GM19372 (cell line): ENCODE measurements around the gene FIBP.

ENCODE experiments used
- ATAC-seq: cut with Tn5 transposase; IDR thresholded peaks from one replicate; pipeline ENCODE4 v1.9.1; 2021; ENCODE audit warnings: mild to moderate bottlenecking, low read depth, moderate library complexity; ENCODE audit not compliant: unreplicated experiment

The FIBP gene

DNA sequence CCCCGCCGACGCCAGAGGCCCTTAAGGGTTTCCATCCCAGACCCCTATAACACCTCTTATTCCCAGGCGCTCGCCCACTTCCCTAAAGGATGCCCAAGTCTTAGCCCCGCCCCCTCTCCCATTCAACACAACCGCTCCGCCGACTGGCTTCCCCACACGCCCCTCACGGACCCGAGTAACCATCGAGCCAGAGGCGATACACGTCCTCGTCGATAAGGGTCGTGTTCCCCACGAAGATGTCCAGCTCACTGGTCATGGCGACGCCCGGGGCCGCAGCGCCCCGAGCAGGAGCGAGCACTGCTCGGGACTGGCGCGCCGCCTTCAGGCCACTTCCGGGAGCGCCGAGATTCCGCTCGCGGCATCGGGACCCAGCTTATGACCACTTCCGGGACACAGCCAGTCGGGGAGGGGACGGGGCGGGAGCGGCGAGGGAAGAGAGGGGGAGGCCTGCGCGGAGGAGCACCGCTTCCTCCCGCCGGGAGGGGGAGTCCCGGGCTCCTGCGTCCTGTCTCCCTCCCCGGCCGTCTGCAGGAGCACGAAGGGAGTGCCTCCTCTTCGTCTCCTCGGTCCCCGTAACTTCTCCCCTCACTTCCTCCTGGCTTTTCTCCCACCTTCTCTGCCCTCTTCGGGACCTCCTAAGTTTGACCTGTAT is at the start of gene FIBP:
FIBP (minus strand) TSS at position 309 of the 652 bp plus-strand sequence; CDS start at position 256, 53 bp downstream.
- peak; percentile 52 for ATAC-seq

DNA sequence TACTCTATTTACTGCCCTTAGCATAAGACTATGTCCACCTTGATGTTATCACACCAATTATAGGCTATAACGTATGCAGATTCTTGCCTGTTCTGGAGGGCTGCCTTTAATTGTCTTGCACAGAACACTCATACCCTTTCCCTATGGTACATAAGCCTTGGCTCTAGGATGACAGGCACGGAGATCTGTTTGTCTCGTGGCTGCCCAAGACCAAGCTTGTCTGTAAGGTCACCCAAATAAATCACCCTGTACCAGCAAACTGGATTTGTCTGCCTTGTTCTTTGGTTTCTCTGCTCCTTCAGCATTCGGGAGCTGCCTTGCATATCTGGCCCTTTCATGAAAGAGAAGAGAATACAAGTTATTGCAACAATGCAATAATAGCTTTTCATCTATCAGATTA is 49.5 kb upstream of the FIBP start:
- ATAC-seq: no peak

DNA sequence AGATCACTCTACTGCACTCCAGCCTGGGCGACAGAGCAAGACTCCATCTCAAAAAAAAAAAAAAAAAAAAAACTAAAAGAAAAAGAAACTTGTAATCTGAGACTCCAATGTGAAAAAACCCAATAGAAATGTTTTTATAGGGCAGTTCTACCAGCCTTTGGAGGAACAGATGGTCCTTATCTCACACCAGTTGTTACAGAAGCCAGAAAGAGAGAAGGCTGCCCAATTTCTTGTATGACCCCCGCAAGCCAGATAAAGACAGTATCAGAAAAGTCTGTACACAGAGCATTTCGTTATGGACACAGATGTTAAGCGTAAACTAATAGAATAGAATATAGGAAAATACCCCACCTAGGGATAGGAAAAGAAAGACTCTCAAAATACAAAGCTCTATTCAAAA is 45.7 kb upstream of the FIBP start:
- no peak for ATAC-seq

DNA sequence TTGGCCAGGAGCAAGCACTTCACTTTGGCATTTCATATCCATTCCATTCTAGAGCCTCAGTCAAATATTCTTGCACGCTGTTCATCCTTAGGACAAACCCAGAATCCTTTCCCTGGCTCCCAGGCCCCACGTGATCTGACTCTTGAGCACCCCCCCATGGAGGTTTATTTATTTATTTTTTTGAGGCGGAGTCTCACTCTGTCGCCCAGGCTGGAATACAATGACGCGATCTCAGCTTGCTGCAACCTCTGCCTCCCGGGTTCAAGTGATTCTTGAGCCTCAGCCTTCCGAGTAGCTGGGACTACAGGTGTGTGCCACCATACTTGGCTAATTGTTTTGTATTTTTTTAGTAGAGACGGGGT is 44.3 kb upstream of the FIBP start:
- ATAC-seq: no peak

DNA sequence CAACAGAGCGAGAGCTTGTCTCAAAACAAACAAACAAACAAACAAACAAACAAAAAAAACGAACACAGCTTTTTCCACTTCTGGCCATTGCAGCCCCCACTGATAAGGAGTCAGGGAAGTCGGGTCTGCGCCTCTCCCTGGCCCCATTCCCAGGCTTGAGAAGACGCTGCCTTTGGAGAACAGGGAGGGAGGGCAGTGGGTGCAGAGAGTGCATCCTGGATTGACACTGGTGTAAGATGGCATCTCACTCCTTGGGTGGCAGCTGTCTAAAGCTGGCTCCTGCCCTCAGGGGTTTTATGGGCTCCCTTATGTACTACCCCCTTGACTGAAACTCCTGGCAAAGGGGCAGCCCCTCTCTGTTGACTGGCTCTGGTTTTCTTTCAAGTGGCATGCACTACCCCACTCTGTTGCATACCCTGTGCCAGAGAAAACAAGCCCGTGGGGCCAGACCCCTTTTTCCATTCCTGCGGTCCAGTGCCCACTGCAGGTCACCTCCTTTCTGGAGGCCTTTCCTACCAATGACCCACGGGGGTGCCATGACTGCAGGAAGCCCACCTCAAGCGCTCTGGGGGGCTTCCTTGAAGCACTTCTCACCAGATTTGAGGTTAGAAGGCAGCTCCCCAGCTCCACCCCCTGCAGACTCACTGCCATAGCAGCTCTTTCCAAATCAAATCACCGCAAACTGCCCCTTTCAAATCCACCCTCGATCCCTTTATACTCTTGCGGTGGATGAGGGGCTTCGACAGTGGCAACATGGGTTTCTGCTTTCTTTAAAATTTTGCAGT is 43.7 kb upstream of the FIBP start:
- ATAC-seq: no peak

DNA sequence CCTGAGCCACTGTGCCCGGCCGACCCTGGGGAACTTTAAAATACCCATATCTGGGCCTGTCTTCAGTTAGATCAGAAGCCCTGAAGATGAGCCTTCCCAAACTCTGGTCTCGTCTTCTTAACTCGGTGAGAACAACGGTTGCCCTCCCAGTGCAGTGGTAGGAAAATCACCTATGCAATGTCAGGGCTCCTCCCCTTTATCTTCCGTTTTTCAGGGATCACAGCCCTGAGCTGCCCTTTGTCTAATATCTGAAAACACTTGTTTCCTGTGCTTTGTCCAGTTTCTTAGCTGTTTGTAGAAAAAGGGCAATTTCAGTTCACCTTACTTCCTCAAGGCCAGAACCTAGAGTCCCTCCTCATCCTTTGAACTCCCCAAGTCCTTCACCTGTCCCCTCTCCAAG is 40.4 kb upstream of the FIBP start:
- no peak for ATAC-seq

DNA sequence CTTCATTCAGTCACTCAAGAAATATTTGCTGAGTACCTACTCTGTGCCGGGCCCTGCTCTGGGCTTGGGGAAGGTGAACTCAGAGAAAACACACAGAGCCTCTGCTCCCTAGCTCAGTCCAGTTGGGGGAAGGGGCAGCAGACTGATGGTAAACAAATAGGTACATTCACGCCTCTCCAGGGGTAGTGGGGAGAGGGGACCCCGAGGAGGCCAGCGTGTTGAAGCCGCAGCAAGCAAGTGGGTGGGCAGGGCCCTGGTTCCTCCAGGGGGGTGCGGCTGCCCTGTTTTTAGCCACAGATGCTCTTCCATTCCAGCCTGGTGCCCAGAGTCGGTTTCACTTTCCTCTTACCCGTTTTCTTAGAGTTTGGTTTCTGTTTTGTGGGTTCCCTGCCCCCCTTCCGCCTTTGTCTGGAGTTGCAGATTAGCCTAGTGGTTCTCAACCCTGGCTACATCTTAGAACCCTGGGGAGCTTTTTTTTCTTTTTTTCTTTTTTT is 39.7 kb upstream of the FIBP start:
- ATAC-seq: peak; percentile 61

DNA sequence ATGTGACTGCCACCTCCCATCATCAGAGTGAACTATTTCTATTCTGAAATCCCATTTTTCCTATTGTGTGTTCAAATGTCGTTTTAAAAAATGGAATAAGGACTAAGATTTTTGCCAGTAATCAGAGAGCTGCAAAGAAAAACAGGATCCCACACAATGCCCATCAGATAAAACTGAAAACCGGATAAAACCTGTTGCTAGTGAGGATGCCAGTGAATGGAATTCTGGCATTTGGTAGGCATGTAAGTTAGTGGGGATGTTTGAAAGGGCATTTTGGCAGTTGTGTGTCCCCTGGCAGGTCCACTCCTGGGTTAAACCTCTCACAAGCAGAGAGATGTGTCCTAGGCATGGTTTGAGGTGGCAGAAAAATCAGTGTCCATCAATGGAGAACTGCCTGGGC is 37.1 kb upstream of the FIBP start:
- ATAC-seq: no peak

DNA sequence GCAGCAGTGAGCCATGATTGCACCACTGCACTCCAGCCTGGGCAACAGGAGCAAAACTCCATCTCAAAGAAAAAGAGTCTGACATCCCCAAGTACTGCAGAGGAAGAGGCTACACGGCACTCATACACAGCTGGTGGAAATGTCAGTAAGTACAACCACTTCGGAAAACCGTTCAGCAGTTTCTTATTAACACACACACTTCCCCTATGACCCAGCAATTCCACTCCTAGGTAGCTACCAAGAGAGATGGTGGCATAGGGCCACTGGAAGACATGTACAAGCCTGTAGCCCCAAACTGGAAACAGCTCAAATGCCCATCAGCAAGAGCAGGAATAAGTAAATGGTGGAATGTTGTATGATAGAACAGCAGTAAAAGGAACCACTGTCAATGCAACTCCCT is 34.3 kb upstream of the FIBP start:
- no peak for ATAC-seq

DNA sequence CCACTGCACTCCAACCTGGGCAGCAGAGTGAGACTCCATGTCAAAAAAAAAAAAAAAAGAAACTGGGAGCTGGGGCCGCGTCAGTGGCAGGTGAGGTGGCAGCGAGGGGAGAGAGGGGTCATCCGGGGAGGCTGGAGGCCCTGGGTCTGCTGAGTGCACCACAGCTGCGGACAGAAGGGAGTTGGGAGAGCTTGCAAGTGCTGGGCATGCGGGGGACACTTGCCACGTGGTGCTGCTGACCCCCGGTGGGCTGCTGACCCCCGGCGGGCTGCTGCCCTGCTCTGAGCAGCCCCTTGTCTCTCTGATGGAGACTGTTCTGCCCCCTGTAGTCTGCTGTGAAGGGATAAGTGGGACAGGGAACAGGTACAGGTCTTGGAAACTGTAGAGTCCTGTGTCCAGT is 33.6 kb upstream of the FIBP start:
- no peak for ATAC-seq

DNA sequence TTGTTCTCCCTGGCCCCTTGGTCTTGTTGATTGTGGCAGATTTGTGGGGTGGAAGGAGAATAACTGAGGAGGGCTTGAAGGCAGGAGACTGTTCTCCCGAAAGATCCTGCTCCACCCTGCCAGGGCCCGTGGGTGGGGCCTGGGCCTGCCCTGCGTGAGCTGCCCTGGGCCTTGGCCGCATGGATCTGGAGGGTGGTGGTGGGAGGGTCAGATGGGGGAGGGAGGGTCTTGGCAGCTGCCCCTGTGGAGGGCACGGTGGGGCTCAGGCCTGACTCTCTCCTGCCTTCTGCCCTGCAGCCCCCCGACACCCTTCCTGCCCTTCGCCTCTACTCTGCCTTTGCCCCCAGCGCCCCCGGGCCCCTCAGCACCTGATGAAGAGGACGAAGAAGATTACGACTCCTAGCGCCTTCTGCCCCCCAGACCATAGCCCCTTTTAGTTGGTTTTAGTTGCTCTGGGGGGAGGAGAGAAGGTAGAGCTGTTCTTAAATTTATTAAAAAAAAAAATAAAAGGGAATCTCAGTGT is 32.8 kb upstream of the FIBP start:
- ATAC-seq: no peak

DNA sequence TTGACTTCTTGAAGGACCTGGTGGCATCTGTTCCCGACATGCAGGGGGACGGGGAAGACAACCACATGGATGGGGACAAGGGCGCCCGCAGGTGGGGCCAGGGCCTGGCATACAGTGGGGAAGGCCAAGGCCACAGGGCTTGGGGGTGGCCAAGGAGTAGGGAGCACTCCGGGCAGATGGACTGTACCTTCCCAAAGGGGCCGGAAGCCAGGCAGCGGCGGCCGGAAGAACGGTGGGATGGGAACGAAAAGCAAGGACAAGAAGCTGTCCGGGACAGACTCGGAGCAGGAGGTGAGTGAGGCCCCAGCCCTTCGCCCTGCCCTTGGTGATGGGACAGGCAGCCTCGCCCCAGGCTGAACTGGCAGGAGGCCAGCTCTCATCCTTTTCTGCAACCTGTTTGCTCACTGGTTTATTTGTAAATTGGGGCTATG is 32.1 kb upstream of the FIBP start:
- ATAC-seq: no peak

DNA sequence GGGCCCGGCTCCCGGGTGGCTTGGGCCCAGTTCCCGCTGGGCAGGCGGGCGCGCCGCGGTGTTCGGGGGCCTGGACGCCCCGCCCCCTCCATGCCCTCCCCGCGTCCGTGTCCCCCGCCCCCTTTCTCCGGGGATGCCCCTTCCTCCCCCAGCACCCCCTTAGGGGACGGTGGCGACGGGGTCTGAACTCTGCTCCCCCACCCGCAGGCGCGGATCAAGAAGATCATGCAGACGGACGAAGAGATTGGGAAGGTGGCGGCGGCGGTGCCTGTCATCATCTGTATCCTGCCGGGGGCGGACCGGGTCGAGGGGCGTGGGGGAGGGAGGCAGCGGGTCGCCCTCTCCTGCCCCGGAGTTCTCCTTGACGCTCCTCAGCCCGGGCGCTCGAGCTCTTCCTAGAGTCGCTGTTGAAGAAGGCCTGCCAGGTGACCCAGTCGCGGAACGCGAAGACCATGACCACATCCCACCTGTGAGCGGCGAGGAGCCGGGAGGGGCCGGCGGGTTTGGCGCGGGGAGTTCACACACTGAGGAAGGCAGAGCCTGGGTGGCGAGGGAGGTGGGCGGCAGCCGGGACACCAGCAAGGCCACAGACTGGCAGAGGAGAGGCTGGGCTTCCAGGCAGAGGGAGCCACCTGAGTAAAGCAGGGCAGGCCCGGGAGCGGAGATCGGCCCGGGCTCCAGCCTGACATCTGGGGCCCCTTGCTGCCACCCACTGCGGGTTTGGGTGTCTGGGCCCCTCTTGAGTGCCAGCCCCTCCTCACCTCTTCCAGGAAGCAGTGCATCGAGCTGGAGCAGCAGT is 31.5 kb upstream of the FIBP start:
- ATAC-seq: peak; percentile 41

DNA sequence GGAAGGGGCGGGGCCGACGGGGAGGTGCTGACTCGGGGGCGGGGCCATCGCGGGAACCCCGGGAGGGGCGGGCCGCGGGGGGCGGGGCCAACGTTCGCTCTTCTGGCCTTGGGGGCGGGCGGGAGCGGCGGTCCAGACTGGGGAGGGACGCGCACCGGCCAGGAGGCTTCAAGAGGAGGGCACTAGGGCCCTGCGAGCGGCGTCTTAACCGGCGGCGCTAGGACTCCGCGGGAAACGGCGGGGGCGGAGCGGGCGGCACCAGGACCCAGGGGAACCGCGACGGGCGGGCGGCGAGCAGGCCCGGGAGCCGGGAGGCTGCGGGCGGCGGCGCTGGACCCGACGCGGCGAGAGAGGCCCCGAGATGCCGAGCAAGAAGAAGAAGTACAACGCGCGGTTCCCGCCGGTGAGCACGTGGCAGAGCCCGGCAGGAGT is 30.9 kb upstream of the FIBP start, which contains the start of gene DRAP1:
DRAP1 (plus strand) TSS at position 286 of the 432 bp plus-strand sequence; CDS start at position 362, 76 bp downstream.
- ATAC-seq: peak; percentile 80

DNA sequence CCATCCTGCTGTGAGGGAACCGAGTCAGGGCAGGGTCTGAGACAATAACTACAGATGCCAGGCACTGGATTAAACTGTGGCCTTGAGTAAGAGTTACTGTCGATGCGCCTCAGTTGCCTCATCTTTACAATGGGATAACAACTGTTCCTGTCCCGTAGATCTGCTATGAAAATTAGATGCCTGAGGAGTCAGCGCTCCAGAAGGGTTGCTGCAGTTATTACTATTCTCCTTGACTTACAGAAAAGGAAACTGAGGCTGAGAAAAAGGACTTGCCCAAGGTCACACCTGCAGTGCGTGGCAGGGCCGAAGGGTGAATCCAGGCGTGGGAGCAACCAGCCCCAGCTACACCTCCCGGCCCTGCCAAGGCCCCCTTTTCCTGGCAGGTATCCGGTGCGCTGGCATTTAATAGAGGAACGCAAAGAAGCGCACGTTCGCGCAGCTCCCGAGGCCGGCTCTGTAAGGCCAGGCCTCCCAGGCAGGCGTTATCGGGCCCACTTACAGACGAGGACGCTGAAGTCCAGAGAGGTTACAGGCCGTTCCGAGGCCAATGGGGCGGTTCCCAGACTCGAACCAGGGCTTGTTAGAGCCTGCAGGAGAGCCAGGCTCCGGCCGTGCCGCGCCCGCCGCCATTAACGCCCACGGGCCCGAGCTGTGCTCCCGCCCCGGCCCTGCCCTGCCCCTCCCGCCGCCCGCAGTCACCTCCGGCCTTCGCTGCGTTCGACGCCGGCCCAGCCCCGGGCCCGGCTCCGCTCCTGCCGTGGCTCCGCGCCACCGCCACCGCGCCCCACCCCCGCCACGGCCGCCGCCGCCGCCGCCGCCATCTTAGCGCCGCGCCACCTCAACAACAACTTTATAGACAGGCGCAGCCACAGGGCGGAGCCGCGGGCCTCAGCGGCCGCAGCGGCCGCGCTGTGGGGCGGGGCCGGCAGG is 30.2 kb upstream of the FIBP start, which contains the start of gene C11orf68:
C11orf68 (minus strand) TSS at position 852 of the 930 bp plus-strand sequence; CDS start at position 821, 31 bp downstream.
- ATAC-seq: peak; percentile 55

DNA sequence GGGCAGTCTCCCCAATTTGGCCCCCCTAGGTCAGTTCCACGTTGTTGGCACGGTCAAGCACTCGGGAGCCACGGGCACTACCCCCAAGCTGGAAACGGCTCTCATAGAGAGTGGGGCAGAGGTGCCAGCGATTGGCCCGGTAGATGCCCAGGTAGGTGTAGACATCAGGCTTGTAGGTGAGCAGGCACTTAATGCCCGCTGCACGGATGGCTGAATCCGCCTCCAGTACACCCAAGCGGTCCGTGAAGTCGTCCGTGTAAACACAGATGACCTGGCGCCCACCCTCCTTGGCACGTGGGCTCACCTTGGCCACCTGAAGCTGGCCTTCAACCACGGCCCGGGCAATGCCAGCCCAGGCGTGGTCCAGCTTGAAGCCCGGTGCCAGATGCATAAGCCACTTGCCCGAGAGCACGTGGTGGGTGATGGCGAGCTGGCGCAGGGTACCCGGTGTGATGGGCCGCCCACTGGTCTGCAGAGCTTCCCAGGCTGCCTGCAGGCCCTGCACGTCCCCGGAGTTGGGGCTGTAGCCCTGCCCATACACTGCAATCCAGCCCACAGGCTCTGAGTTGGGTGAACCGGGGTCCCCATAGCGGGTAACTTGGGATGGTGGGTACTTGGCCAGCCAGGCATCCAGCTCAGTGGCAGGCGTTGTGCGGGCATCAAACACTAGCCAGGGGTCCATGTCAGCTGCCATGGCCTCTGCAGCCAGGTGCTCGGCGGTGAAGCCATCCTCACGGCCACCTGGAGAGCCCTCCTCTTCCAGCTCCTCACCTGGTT is 29.4 kb upstream of the FIBP start:
- no peak for ATAC-seq

DNA sequence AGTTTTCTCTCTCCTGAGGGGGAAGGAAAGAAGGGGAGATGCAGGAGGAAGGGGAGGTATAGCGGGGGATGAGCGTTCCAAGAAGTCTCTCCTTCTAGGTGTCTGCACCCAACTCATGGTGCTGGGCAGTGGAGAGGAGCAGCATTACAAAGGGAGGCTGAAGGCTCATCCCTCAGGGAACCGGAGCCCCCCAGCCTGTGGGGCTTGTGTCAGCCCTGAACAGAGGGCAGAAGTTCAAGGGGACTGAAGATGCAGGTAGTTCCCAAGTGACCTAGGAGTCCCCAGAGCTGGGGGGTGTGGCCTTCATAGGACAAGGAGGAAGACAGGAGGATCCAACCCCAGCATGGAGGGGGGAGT is 28.8 kb upstream of the FIBP start:
- no peak for ATAC-seq

DNA sequence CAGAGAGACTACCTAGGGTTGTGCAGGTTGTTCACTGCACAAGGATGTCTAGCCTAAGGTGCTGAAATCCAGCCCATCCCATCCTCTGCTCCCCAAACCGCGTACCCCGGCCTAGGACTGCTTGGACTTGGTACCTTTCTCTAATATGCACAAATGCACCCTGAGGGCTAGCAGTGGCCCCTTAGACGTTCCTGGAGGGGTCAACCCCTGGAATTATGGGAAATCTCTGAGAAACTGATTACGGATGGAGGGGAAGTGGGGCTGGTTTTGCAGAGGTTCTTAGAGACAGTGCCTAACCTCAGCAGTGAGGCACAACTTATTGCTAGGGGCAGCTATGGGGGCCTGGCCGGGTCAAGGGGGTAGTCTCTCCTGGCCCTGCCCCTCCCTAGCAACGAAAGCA is 28.1 kb upstream of the FIBP start:
- no peak for ATAC-seq

DNA sequence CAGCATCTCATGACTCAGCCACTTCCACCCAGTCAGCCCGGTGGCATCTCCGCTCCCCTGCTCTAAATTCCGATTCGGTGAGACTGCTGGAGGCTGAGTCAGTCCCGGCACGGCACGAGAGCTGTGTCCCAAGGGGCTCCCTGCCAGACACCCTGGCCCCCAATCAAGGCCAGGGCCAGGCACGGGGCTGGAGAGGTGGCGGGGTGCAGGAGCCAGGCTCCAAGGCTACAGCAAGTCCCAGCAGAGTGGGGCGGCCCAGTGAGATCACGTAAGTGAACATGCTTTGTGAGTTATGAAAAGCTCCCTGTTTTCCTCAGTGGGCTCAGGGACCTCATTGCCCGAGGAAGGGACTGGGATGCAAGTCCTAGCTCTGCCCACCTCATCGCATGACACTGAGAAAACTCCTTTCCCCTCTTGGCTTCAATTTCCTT is 27.6 kb upstream of the FIBP start:
- ATAC-seq: no peak
